Inflammatory macrophage treated with lipopolysaccharide for 4 hours (primary cell): Measurements from ENCODE around the gene HAT1.
"Not testable (repeated sequence)": the region's sequence is repeated elsewhere in the genome, so short reads cannot be mapped to it uniquely, and the experiment has no call there.

ENCODE experiments used
- DNase-seq: peaks from one replicate; pipeline ENCODE4 v3.0.0-alpha.2; 2020

HAT1 gene

DNA sequence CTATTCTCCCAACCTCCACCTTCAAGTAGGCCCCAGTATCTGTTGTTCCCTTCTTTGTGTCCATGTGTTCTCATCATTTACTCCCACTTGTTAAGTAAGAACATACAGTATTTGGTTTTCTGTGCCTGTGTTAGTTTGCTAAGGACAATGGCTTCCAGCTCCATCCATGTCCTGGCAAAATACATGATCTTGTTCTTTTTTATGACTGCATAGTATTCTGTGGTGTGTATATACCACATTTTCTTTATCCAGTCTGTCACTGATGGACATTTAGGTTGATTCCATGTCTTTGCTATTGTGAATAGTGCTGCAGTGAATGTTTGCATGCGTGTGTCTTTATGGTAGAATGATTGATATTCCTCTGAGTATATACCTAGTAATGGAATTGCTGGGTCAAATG is 61.7 kb downstream of the HAT1 start:
- not testable (repeated sequence) for DNase-seq

DNA sequence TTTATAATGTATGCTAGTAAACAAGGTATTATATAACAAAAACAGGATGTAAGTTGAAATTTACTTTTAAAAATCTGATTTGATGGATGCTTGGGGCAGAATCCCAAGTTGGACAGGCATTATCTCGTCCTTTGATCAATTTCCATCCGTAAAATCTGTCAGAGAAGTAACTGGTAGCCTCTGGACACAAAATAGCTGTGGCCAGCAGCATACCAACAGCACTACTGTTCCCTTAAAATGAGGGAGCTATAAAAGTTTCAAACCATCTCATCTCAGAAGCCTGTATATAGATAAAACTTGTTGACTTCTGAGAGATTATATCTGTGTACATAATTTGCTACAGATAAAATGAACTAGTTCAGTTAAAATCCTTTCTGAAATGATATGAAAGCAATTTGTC is 62.8 kb downstream of the HAT1 start:
- no peak for DNase-seq

DNA sequence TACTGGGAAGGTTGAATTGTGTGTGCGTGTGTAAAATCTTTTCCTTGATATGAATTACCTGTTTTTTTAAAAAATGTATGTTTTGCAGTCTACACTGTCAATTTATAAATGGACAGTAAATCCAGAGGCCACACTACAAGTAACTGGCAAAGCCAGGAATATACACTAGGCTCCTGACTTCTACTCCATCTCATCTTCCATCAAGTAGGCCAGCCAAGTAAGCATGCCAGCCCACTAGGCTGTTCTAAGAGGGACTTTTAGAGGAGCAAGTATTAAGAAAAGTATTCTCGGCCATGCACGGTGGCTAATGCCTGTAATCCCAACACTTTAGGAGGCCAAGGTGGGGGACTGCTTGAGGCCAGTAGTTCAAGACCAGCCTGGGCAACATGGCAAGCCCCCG is 64.5 kb downstream of the HAT1 start:
- DNase-seq: no peak

- DNase-seq: no peak
These were observed 68.8 kb downstream of the HAT1 start for GRCh38 chr2:171991027-171991426.

DNA sequence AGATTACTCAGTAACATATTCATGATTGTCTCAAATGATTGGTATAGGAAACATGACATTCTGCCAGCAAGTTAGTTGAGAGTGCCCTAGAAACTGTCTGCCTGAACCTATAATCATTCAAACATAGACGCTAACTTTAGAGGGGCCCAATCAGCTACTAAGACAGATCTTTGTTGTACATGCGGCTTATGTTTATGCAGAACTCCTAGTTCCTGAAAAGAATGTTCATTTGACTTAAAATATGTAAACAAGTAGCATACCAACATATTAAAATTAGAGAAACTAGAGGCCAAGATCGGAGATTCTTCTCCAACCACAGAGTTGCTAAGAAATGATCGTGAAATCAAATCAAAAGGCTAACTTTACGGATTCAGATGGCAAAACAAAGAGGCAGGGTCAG is 73.3 kb downstream of the HAT1 start:
- no peak for DNase-seq

DNA sequence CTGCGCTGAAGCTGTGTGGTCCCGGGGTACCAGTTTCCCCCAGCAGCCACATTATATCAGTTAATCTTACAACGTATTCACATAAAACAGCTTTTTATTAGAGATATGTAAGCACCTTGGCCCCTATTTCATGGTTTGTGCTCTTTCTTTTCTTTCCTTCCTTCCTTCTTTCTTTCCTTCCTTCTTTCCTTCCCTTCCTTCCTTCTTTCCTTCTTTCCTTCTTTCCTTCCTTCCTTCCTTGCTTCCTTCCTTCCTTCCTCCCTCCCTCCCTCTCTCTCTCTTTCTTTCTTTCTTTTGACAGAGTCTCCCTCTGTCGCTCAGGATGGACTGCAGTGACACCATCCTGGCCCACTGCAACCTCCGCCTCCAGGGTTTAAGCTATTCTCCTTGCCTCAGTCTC is 73.8 kb downstream of the HAT1 start:
- no peak for DNase-seq

GRCh38 chr2:171997031-171997430 is 74.8 kb downstream of the HAT1 start:
- not testable (repeated sequence) for DNase-seq

DNA sequence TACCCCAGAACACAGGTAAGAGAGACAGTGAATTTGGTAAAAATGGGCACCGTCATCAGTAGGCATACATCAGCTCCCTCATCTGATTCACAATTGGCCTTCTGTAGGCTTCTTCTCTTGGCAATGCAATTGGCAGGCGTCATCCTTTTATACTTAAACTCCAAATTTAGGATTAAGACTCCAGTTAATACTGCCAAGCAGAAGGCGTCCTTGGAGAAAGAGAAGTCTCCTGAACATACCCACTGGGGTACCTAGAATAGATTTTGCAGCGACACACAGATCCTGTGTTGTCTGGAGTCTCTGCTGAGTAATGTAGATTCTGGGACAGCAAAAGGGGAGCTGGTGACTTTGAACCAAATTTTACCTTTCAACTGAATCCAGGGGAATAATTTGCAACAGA is 76.9 kb downstream of the HAT1 start:
- no peak for DNase-seq

- DNase-seq: peak; percentile 87
These were observed 77.6 kb downstream of the HAT1 start, which contains the start of gene METAP1D for GRCh38 chr2:171999604-172000469. Gene METAP1D, plus strand, starts transcription at chr2:171999953. Its CDS starts 17 bp downstream, at chr2:171999970.

DNA sequence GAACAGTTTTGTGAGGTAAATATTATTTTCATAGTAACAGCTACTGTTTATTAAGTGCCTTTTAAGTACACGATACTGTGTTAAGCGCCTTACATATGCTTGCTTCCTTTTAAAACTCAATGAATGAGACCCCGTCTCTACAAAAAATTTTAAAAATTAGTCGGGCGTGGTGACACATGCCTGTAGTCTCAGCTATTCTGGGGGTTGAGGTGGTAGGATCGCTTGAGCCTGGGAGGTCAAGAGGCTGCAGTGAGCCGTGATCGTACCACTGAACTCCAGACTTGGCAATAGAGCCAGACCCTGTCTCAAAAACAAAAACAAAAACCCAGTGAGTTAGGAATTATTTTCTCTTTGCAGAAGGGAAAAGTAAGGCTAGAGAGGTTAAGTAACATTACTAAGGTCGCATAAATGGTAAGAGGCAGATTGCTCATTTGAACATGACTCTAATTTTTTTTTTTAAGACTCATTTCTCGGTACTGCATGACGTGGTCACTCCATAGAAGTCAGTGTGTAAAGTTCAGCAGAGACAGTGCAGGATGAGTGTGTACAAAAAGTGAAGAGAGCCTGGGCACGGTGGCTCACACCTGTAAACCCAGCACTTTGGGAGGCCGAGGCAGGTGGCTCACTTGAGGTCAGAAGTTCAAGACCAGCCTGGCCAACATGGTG is 78.6 kb downstream of the HAT1 start:
- no peak for DNase-seq

GRCh38 chr2:172007372-172007771 is 85.1 kb downstream of the HAT1 start:
- DNase-seq: no peak

DNA sequence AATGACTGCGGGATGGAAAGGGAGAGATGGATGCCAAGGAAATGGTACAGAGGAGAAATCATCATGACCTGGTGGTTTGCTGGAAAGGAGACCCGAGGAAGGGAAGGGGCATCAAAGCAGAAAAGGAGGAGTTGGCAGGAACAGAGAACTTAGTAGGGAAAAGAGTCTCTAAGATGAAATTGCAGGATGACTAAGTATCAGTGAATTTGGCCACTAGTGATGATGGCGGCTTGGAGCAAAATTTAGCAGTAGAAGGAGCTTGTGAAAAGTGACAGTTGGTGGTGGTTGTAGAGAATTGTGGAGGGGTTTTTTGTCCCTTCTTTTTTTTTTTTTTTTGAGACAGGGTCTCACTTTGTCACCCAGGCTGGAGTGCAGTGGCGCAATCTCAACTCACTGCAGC is 87.6 kb downstream of the HAT1 start:
- no peak for DNase-seq

DNA sequence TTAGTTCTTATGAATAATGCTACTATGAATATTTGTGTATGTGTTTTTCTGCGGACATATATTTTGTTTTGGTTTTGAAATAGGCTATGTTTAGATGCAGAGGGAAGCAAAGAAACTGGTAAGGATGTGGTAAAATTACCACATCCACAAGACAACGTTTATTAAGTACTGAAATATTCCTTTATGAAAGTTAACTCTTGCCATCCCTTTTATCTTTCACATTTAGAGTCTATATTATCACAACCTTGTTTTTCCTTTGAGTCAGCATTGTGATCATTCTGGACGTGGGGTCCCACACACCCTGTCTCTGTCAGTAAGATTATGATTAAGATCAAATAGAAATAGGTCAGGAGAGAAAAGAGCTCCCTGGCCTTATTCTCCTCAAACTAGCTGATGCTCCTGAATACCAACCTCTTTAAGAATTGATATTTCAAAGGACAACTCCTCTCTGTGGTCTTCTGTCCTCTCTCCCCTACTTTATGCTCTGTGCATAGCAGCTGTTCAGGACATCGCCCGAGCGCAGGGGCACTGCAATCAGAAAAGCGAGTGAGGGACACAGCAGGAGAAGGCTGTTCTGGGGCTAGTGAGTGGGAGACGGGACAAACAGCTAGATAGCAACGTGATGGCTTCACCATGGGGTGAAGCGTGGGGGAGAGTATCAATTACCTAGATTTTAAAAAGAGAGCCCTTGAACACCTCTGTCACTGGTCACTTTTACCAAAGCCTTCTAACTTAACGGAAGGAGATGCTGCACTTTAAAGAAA is 89.7 kb downstream of the HAT1 start:
- DNase-seq: peak; percentile 38

- no peak for DNase-seq
These were observed 90.6 kb downstream of the HAT1 start for GRCh38 chr2:172012677-172013391.

GRCh38 chr2:172013396-172013795 is 91.1 kb downstream of the HAT1 start:
- peak; percentile 14 for DNase-seq

GRCh38 chr2:172021074-172021931 is 99.0 kb downstream of the HAT1 start:
- peak; percentile 22 for DNase-seq

- no peak for DNase-seq
These were observed 99.7 kb downstream of the HAT1 start for GRCh38 chr2:172021955-172022354.

DNA sequence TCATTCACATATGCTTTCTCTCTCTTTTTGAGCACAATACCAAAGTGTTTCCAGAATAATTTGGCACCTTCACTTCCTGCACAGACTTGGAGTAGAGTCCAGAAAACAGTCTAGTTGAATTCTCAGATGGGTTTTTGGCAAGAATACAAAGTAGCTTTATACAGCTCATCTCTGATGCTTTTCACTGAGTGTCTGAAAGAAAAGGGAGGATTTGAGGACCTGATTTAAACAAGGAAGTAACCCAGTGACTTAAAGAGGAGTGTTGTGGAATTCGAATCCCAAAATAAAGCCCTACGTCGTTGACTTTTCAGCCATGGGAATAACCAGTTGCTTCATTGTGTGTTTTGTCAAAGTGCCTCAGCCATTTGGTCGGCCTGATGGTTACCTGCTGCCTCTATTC is 109.3 kb downstream of the HAT1 start:
- DNase-seq: no peak
